ENCODE measurements around the gene C1orf35.

C1orf35 gene

GRCh38 chr1:228094432-228095016 is 8.6 kb downstream of the C1orf35 start:
- DNase-seq (ENCODE audit: low read depth), result no peak

GRCh38 chr1:228093050-228093906 is 9.8 kb downstream of the C1orf35 start:
- DNase-seq (ENCODE audit: low read depth), result no peak

DNA sequence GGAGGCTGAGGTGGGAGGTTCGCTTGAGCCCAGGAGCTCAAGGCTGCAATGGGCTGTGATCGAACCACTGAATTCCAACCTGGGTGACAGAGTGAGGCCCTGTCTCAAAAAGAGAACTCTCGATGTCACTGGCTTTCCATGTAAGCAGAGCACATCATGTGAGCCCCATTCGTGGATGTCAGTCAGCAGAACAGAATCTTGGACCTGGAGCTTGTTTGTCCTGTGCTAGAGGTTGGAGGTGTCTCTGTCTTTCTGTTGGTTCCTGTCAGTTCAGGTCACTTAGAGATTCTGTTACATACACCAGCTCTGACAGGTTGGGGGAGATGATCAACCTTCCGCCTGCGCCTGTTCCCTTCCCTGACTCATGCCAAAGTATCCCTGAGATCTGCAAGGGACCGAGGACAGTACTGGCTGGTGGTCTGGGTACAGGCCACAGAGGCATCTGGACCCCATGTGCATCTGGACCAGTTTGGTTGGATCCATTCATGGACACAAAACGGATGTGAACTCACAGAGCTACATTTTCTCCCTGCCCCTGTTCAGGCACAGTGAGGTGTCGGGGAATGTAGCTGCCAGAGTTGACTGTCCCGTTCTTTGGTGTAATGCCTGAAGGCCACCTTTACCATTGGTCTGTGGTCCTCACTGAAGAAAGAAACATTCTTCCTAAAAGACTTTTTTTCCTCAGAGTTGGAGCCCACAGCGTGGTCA is 10.6 kb downstream of the C1orf35 start:
- no peak for DNase-seq (ENCODE audit: low read depth)

- no peak for DNase-seq (ENCODE audit: low read depth)
Observed at GRCh38 chr1:228091084-228091483, 12.0 kb downstream of the C1orf35 start.

DNA sequence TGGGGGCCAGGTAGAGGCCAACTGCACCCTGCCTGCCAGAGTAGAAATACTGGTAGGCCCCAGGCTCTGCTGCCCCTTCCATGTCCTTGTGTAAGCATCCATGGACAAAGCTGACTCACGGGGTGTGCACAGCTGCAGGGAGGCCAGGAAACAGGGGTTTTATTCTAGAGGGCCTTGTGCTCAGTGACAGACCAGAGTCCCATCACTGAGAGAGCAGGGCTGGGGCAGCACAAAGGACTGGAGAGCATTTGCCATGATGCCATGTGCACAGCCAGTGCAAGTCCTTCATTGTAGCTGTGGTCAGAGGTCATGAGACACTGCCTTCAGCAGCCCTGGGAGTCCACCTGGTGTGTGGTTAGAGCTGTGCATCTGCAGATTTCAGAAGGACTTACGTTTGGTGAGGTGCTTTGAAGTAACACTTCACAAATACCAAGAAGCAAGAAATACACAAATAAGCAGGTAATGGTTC is 12.5 kb downstream of the C1orf35 start:
- no peak for DNase-seq (ENCODE audit: low read depth)

GRCh38 chr1:228089519-228090380 is 13.4 kb downstream of the C1orf35 start:
- no peak for DNase-seq (ENCODE audit: low read depth)

DNA sequence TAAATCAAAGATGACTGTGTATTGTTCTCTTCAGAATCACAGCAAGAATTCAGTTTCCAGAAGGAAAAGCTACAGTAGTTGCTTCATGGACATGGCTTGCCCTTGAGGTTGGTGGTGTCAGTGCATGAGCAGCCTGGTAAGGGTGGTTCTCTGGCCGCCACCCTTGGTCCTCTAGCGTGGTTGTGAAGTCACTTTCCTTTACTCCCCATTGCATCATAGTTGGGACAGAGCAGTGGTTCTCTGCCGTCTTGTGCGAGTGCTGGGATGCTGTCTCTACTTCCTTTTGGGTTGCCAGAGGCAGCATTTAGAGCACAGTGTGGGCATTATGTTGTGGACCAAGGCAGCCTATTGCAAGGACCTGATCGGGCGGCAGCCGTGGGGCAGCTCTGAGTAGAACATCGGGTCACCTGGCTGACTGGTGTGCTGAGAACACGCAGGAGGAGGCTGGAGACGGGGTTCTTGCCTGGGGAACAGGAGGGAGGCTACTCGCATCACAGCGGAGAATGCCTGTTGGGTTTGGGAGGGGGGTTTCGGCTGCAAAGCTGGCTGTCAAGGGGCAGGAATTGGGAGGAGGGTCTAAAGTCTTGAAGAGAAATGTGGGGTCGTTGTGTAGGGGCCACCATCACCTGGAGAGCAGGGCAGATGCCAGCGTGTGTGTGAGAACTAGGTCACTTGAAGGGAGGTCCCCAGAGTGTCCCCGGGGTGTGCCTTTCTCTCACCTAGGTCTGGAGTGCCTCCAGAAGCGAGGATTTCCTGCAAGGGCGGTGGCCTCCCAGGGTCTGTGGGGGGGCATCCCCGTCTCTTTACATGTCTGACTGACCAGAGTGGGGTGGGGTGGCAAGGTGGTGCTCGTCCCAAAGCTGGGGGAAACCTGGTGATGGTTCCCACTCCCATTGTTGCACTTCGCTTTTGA is 14.3 kb downstream of the C1orf35 start:
- no peak for DNase-seq (ENCODE audit: low read depth)

GRCh38 chr1:228087771-228088251 is 15.3 kb downstream of the C1orf35 start:
- no peak for DNase-seq (ENCODE audit: low read depth)

- no peak for DNase-seq (ENCODE audit: low read depth)
Observed at GRCh38 chr1:228085287-228085951, 17.7 kb downstream of the C1orf35 start.

GRCh38 chr1:228084797-228085196 is 18.3 kb downstream of the C1orf35 start:
- DNase-seq (ENCODE audit: low read depth), result no peak

GRCh38 chr1:228084325-228084724 is 18.8 kb downstream of the C1orf35 start:
- peak; percentile 59 for DNase-seq (ENCODE audit: low read depth)

DNA sequence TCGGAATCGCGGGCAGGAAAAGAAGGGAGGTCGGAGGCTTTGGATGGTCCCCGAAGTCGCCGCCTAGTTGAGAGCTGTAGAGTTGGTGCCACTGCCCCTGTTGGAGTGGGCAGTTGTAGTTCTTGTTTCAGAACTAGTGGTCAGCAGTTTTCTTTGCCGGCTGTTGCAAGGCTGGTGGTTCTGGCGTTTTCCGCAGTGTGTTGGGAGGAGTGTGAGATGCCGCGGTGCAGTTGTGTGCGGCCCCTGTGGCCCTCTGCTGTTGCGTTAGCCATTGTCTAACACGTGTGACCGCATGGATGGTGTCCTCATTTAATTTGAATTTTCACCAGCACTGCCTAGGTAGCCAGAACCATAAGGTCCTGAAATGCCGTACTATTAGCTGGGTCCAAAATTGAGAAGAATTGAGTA is 19.2 kb downstream of the C1orf35 start:
- no peak for DNase-seq (ENCODE audit: low read depth)

- DNase-seq (ENCODE audit: low read depth), result no peak
Observed at GRCh38 chr1:228082918-228083870, 19.9 kb downstream of the C1orf35 start.

DNA sequence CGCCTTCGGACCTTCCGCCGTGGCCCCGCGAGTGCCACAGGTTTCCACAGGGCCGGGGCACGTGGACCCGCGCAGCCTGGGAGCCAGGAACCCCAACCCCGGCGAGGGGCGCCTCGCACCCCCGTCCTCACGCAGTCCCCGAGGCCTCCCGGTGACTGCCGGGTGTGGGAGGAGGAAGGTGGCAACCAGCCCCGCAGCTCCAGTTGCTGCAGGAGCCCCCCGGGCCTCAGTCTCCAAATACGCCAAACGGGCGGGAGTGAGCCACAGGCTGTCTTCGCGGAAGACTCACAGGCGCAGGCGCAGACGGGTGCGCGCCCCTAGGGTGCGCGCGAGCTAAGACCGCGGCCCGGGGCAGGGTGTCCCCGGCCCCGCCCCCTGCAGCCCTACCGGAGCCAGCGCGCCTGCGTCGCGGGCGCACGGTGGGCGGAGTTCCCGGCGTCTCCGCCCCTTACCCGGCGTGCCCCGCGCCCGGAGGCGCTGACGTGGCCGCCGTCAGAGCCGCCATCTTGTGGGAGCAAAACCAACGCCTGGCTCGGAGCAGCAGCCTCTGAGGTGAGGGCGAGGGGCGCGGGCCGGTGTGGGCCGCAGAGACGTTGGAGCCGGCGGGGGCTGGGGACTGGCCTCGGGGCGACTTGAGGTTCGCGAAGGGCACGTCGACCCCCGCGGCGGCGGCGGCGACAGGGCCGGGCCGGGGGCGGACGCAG is 20.8 kb downstream of the C1orf35 start, which contains the start of gene ARF1:
ARF1 (plus strand) TSS at position 495 of the 704 bp plus-strand sequence. CDS start 14,407 bp downstream, outside the sequence.
- DNase-seq (ENCODE audit: low read depth), result peak; percentile 92

DNA sequence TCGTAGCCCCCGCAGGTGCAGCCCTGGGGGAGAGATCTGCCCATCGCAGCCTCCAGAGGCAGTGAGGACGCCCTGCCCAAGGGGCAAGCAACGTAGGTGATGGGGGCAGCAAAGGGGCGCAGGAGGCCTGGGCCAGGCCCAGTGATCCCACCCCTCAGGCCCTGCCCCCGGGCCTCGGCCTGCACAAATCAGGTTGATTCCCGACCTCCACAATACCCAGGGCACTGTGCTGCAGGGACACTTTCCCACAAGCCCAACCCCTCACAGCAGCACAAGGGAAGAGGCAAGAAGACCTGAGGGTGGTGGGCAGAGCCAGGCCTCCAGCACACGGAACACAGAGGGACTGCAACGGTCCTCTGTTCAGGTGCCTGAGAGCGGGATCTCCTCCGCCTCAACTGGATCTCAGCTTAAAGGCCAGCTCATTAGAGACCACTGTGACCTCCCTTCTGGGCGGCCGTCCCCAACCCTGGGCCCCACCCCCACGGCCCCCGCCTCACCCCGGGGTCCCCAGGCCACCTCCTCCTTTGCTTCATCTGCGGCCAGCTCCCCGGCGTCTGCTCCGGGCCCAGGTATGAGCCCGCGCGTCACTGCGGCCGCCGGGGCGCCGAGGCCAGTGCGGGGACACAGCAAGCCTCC is 21.4 kb downstream of the C1orf35 start:
- DNase-seq (ENCODE audit: low read depth), result no peak

- no peak for DNase-seq (ENCODE audit: low read depth)
Observed at GRCh38 chr1:228081144-228081543, 22.0 kb downstream of the C1orf35 start.

- no peak for DNase-seq (ENCODE audit: low read depth)
Observed at GRCh38 chr1:228079601-228080263, 23.4 kb downstream of the C1orf35 start.

All from fibroblast of the conjunctiva (primary cell).